Ectodermal cell (in vitro differentiated cells): ENCODE measurements around the gene DOCK11.

ENCODE experiments used
- H3K27ac ChIP-seq: 2 replicates; pipeline ENCODE4 v1.7.0; 2013; ENCODE audit warnings: mild to moderate bottlenecking, low read depth, low read length; ENCODE audit not compliant: insufficient read depth, poor library complexity, severe bottlenecking
- H3K27me3 ChIP-seq: 2 replicates; pipeline ENCODE4 v1.7.0; 2013; ENCODE audit warnings: mild to moderate bottlenecking, low read length; ENCODE audit not compliant: insufficient read depth, control insufficient read depth, poor library complexity, severe bottlenecking
- H3K36me3 ChIP-seq: one replicate; pipeline ENCODE4 v1.7.0; 2013; ENCODE audit warnings: low read length; ENCODE audit not compliant: control insufficient read depth, insufficient read depth
- H3K4me1 ChIP-seq: one replicate; pipeline ENCODE4 v1.7.0; 2013; ENCODE audit warnings: low read length; ENCODE audit not compliant: control insufficient read depth, insufficient read depth
- H3K4me3 ChIP-seq: 2 replicates; pipeline ENCODE4 v1.7.0; 2013; ENCODE audit warnings: low read depth, low read length, control low read depth; ENCODE audit not compliant: insufficient read depth
- H3K9me3 ChIP-seq: 2 replicates; pipeline ENCODE4 v1.7.0; 2013; ENCODE audit warnings: mild to moderate bottlenecking, low read length, moderate library complexity; ENCODE audit not compliant: control insufficient read depth
- WGBS, 2 experiments: methylation state at CpG; one replicate each; pipeline ENCODE4 v1.1.7; 2013; ENCODE audit warnings: missing lambda C conversion rate in 2 of 2; 5-methylcytosine and 5-hydroxymethylcytosine counted together

Gene DOCK11

DNA sequence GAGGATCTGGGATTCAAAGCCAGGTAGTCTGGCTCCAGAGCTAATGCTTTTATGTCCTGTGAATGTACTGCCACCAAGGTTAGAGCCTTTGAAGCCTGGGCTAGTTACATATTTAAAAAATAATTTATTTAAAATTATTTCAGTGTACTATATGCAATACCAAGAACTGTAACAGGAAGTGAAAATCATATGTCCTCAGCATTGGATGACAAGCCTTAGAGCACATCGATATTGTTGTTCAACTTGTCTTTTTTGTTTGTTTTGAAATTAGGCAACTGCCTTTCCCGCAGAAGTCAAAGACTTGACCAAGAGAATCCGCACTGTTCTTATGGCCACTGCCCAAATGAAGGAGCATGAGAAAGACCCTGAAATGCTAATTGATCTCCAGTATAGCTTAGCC, 158.7 kb downstream of the DOCK11 start:
- 95 to 96% methylated on average over 3 of the region's 3 CpGs for WGBS, 2 experiments
- Histone ChIP-seq H3K36me3 (no peaks in the 10 kb centered on the region), H3K4me1 (no peaks in the 10 kb centered on the region), H3K27ac (no peak overlapping the region), H3K27me3 (no peaks in the 10 kb centered on the region), H3K4me3 (no peak overlapping the region), H3K9me3 (no peaks in the 10 kb centered on the region)

DNA sequence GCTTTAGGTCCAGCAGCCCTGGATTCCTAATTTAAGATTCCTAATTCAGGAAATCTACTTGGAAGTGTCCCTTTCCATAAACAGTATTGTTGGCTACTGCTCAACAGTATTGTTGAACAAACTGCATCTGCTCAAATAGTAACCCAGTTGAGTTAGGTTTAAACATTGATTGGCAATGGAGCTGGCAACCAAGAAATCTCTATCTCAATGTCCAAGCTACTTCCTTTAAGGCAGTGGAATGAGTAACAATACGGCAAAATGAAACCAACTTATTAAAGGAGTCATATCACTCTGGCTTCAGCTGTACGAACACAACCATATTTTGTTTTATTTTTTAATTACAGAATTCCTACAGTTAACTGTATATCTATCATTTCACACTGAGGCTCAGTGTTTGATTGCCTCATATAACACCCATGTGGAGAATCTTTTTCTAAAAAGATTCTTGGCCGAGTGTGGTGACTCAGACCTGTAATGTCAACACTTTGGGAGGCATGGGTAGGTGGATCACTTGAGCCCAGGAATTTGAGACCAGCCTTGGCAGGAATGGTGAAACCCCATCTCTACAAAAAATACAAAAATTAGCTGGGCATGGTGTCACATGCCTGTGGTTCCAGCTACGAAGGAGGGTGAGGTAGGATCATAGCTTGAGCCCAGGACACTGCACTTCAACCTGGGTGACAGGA, 160.1 kb downstream of the DOCK11 start:
- H3K36me3 ChIP-seq: no peaks in the 10 kb centered on the region
- 82 to 100% methylated on average over 1 to 4 of the region's 4 CpGs for WGBS, 2 experiments
- no peak overlapping the region for H3K27ac ChIP-seq
- H3K9me3 ChIP-seq: no peaks in the 10 kb centered on the region
- no peaks in the 10 kb centered on the region for H3K4me1 ChIP-seq
- H3K27me3 ChIP-seq: no peaks in the 10 kb centered on the region
- H3K4me3 ChIP-seq: no peak overlapping the region

DNA sequence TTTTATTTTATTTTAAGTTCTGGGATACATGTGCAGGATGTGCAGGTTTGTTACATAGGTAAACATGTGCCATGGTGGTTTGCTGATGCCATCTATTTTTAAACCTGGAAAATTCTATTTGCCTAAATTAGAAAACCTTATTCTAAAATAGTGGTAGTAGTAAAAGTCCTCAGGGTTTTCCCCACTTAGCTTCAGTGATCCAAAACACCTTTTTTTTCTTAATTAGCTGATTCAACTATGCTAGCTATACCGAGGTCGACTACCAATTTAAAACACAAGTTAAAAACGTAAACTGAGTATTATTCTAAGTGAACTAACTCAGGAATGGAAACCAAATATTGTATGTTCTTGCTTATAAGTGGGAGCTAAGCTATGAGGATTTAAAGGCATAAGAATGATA, 161.8 kb downstream of the DOCK11 start:
- no peaks in the 10 kb centered on the region for H3K9me3 ChIP-seq
- no peaks in the 10 kb centered on the region for H3K27me3 ChIP-seq
- no peak overlapping the region for H3K4me3 ChIP-seq
- 100% methylated on average over 3 of the region's 3 CpGs; no CpG with 5 or more reads in 1 of the 2 experiments for WGBS, 2 experiments
- no peaks in the 10 kb centered on the region for H3K4me1 ChIP-seq
- H3K27ac ChIP-seq: no peak overlapping the region
- no peaks in the 10 kb centered on the region for H3K36me3 ChIP-seq

DNA sequence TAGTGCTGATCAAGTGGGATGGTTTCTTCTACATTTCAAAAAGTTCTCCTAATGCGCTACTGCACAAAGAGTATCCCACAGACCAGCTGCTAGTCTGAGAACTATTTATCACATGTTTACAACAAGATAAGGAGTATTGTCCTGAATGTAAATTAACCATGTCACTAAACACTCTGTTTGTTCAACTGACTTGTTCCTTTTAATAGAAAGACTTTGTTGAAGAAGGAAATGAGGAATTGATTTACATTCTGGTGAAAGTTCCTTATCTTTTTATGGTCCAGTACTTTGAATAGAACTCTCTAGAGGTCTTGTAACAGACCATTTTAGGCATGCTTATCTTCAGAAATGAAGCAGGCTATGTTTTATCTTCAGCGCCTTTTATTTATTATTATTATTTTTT, 164.5 kb downstream of the DOCK11 start:
- WGBS, 2 experiments: no CpG with 5 or more reads among the region's 2 CpGs
- no peaks in the 10 kb centered on the region for H3K27me3 ChIP-seq

GRCh38 chrX:118665204-118665603, 169.6 kb downstream of the DOCK11 start:
- Histone ChIP-seq H3K27ac (no peak overlapping the region), H3K27me3 (no peaks in the 10 kb centered on the region), H3K36me3 (no peaks in the 10 kb centered on the region), H3K4me1 (peaks cover 5% of the 10 kb centered on the region), H3K9me3 (no peaks in the 10 kb centered on the region), H3K4me3 (no peak overlapping the region)

More for the DNA sequence above, 164.5 kb downstream of the DOCK11 start:
- no peak overlapping the region for H3K27ac ChIP-seq
- no peak overlapping the region for H3K4me3 ChIP-seq
- H3K4me1 ChIP-seq: no peaks in the 10 kb centered on the region
- no peaks in the 10 kb centered on the region for H3K9me3 ChIP-seq
- H3K36me3 ChIP-seq: no peaks in the 10 kb centered on the region

DNA sequence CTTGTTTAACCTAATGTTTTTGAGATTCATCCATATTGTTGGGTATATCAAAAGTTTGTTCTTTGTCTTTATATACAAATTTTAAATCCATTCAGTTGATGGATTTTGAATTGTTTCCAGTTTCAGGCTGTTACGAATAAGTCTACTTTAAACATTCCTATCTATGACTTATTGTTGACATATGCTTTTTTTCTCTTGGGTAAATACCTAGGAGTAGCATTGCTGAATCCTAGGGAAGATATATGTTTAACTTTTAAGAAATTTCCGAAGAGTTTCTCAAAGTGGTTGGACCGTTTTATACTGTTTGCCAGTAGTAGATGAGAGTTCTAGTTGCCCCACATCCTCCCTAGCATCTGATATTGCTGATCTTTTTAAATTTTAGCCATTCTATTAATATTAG, 170.9 kb downstream of the DOCK11 start:
- Histone ChIP-seq H3K36me3 (no peaks in the 10 kb centered on the region), H3K9me3 (no peaks in the 10 kb centered on the region), H3K27me3 (no peaks in the 10 kb centered on the region), H3K27ac (no peak overlapping the region), H3K4me1 (peaks cover 5% of the 10 kb centered on the region), H3K4me3 (no peak overlapping the region)
- 80 to 100% methylated on average over 1 of the region's 3 CpGs for WGBS, 2 experiments

DNA sequence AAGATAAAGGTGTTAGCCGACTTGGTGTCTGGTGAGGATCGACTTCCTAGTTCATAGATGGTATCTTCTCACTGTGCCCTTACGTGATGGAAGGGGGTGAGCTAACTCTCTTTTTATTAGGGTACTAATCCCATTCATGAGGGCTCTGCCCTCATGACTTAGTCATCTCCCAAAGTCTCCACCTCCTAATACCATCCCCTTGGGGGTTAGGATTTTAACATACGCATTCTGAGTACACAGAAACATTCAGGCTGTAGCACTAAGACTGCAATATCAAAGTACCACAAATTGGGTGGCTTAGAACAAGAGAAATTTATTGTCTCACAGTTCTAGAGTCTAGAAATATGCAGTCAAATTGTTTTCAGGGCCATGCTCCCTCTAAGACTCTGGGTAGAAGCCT, 173.8 kb downstream of the DOCK11 start:
- Histone ChIP-seq H3K36me3 (no peaks in the 10 kb centered on the region), H3K4me1 (peaks cover 5% of the 10 kb centered on the region), H3K27me3 (no peaks in the 10 kb centered on the region), H3K4me3 (no peak overlapping the region), H3K9me3 (no peaks in the 10 kb centered on the region), H3K27ac (no peak overlapping the region)
- 83 to 84% methylated on average over 3 to 4 of the region's 4 CpGs for WGBS, 2 experiments

DNA sequence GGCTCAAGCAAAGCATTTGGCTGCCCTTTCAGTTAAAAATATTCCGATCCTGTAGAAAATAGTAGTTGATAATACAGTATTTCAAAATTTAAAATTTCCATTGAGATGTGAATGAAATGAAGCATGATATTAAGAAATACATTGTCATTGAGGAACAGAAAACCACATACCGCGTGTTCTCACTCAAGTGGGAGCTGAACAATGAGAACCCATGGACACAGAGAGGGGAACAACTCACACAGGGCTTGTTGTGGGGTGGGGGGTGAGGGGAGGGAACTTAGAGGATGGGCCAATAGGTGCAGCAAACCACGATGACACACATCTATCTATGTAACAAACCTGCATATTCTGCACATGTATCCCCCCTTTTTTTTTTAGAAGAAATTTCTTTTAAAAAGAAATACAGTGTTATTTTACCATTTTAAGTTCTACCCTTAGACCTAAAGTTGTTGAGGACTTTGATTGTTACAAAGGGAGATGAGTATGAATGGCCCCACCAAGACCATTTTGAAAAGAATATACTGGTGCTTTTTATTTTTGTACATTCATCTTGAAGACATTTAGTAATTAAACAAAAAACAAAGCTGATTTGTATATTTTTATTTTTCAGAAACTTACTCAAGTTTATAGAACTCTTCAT, 179.8 kb downstream of the DOCK11 start:
- no peaks in the 10 kb centered on the region for H3K27me3 ChIP-seq
- WGBS, 2 experiments: 97 to 100% methylated on average over 2 of the region's 4 CpGs

DNA sequence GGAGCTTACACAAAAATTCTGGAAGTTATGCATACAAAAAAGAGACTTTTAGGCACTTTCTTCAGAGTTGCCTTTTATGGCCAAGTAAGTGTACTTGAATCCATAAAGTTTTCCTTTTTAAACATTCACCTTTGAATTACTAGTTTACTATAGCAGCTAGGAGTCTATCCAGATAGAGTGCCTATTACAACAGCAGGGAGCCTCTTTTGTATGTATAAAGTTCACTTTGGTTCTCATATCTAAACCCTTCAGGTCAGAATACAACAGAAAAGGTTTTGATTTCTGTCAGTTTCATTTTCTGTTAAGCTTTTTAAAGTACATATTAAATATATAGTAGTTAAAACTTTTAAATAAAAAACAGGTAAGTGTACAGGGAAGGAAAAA, 180.3 kb downstream of the DOCK11 start:
- no peak overlapping the region for H3K27ac ChIP-seq
- H3K27me3 ChIP-seq: no peaks in the 10 kb centered on the region
- H3K9me3 ChIP-seq: no peaks in the 10 kb centered on the region
- no peaks in the 10 kb centered on the region for H3K4me1 ChIP-seq
- H3K4me3 ChIP-seq: no peak overlapping the region
- no peaks in the 10 kb centered on the region for H3K36me3 ChIP-seq

More for the DNA sequence above, 179.8 kb downstream of the DOCK11 start:
- Histone ChIP-seq H3K4me3 (no peak overlapping the region), H3K27ac (no peak overlapping the region), H3K9me3 (no peaks in the 10 kb centered on the region), H3K4me1 (no peaks in the 10 kb centered on the region), H3K36me3 (no peaks in the 10 kb centered on the region)

DNA sequence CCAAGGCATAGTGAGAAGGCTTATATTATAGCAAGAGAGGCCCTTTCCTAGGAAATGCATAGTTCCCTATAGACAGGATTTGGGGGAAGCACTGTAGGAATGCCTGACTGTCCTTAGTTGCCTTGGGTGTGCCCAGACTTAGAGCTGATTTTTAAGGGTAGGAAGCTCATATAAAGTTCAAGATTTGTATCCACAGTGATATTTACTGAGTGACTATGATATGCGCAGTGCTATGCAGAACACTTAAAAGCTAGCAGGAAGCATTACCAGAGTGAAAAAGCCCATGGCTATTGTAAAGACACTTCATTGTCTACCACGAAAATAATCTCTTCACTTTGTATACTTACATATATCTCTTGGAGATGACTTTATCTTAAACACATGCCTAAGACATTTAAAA, 181.7 kb downstream of the DOCK11 start:
- H3K9me3 ChIP-seq: no peaks in the 10 kb centered on the region
- H3K27me3 ChIP-seq: no peaks in the 10 kb centered on the region
- no peak overlapping the region for H3K27ac ChIP-seq
- H3K4me3 ChIP-seq: no peak overlapping the region
- no peaks in the 10 kb centered on the region for H3K36me3 ChIP-seq
- H3K4me1 ChIP-seq: no peaks in the 10 kb centered on the region
- WGBS, 2 experiments: 79 to 92% methylated on average over 2 of the region's 2 CpGs
